Epithelial cell of prostate (primary cell): ENCODE results near the gene CCN5.

Experiments
- DNase-seq: peaks from one replicate; pipeline ENCODE4 v3.0.0-alpha.2; 2011; ENCODE audit warnings: low read depth, low spot score
- H3K27ac ChIP-seq: fragments of 450-650 bp; 2 replicates; pipeline ENCODE4 v1.5.1; 2017; ENCODE audit warnings: mild to moderate bottlenecking

The CCN5 gene

GRCh38 chr20:44776980-44777379 is 61.8 kb downstream of the CCN5 start:
- no peak for DNase-seq
- no peak overlapping the region for H3K27ac ChIP-seq
